ENCODE data around the gene TDRD5.

The TDRD5 gene

GRCh38 chr1:179729881-179730280 lies 138.2 kb downstream of the TDRD5 start:
- TF ChIP-seq CTCF (IDR thresholded peaks at IDR 0.05; ENCODE audit: control insufficient read depth, insufficient read depth, low read depth, low read length, missing control alignments), result no peak
- H3K4me3 ChIP-seq (ENCODE audit: control insufficient read depth, low read depth, low read length), result no peak overlapping the region
- DNase-seq (ENCODE audit: low read depth), result no peak

GRCh38 chr1:179731643-179732042 lies 140.0 kb downstream of the TDRD5 start:
- no peak for TF ChIP-seq CTCF (IDR thresholded peaks at IDR 0.05; ENCODE audit: control insufficient read depth, insufficient read depth, low read depth, low read length, missing control alignments)
- H3K4me3 ChIP-seq (ENCODE audit: control insufficient read depth, low read depth, low read length), result no peak overlapping the region
- DNase-seq (ENCODE audit: low read depth), result no peak
